HL-60 (cell line): Measurements from ENCODE around the gene FAM9A.

Source experiments
- DNase-seq, 2 experiments: peaks; one replicate each; pipeline ENCODE4 v3.0.0-alpha.2; 2010 to 2020; ENCODE audit warnings: low read depth in 1 of 2, low spot score in 1 of 2
- H3K27ac ChIP-seq: fragments of 250-450 bp; sonication (Bioruptor Pico); replicated peaks from 2 replicates; pipeline ENCODE4 v1.5.1; 2020; ENCODE audit warnings: mild to moderate bottlenecking, moderate library complexity
- H3K27me3 ChIP-seq: fragments of 250-450 bp; sonication (Bioruptor Pico); 2 replicates; pipeline ENCODE4 v1.5.1; 2021; ENCODE audit warnings: mild to moderate bottlenecking, moderate library complexity; ENCODE audit not compliant: insufficient read depth, poor library complexity, severe bottlenecking
- H3K4me3 ChIP-seq: replicated peaks from 2 replicates; pipeline ENCODE4 v1.5.1; 2011; ENCODE audit warnings: mild to moderate bottlenecking, control low read depth, low read length; ENCODE audit not compliant: insufficient read depth
- CTCF ChIP-seq: IDR thresholded peaks from one replicate; pipeline ENCODE4 v1.5.1; 2011; ENCODE audit warnings: low read length, control low read depth, inconsistent platforms; ENCODE audit not compliant: insufficient read depth
- GABPA ChIP-seq: IDR thresholded peaks from 2 replicates; pipeline ENCODE4 v1.6.1; 2012; ENCODE audit warnings: low read depth
- POLR2AphosphoS5 ChIP-seq: IDR thresholded peaks from 2 replicates; pipeline ENCODE4 v1.6.1; 2012; ENCODE audit warnings: low read depth
- REST ChIP-seq: IDR thresholded peaks from 2 replicates; pipeline ENCODE4 v1.6.1; 2012; ENCODE audit warnings: low read depth; ENCODE audit not compliant: insufficient replicate concordance
- SPI1 ChIP-seq: IDR thresholded peaks from 2 replicates; pipeline ENCODE4 v1.6.1; 2012; ENCODE audit warnings: low read depth, mild to moderate bottlenecking, borderline replicate concordance

FAM9A gene

GRCh38 chrX:8820910-8821527 is 19.8 kb upstream of the FAM9A start:
- H3K4me3 ChIP-seq: no peak overlapping the region
- H3K27ac ChIP-seq: no peak overlapping the region
- no peak for DNase-seq
- TF ChIP-seq SPI1 (no peak), POLR2AphosphoS5 (no peak), GABPA (no peak)
- H3K27me3 ChIP-seq: peaks cover 4% of the 10 kb centered on the region

GRCh38 chrX:8815460-8816065 is 14.4 kb upstream of the FAM9A start:
- no peaks in the 10 kb centered on the region for H3K27me3 ChIP-seq
- H3K27ac ChIP-seq: no peak overlapping the region
- no peak overlapping the region for H3K4me3 ChIP-seq
- DNase-seq: peak; percentile 4 to 12
- no peak for TF ChIP-seq REST
- TF ChIP-seq GABPA: no peak
- no peak for TF ChIP-seq POLR2AphosphoS5
- TF ChIP-seq CTCF: peak; percentile 40
- no peak for TF ChIP-seq SPI1

GRCh38 chrX:8813036-8813435 is 11.9 kb upstream of the FAM9A start:
- DNase-seq: no peak
- no peaks in the 10 kb centered on the region for H3K27me3 ChIP-seq
- H3K27ac ChIP-seq: no peak overlapping the region
- TF ChIP-seq REST (no peak), POLR2AphosphoS5 (no peak), CTCF (no peak), SPI1 (no peak), GABPA (no peak)
- H3K4me3 ChIP-seq: no peak overlapping the region

GRCh38 chrX:8811611-8812010 is 10.4 kb upstream of the FAM9A start:
- DNase-seq: no peak
- no peak overlapping the region for H3K27ac ChIP-seq
- no peaks in the 10 kb centered on the region for H3K27me3 ChIP-seq
- no peak overlapping the region for H3K4me3 ChIP-seq
- TF ChIP-seq GABPA: no peak
- TF ChIP-seq SPI1: no peak
- TF ChIP-seq REST: no peak
- no peak for TF ChIP-seq CTCF
- no peak for TF ChIP-seq POLR2AphosphoS5
